H1 (cell line): ENCODE measurements around the gene DHX34. TPM values are rescaled to one million over a fixed set of nuclear protein-coding genes. Genes with fewer than 3 reads are reported as not detected.

Experiments
- CBX5 ChIP-seq: fragments of 300-800, 300-1000 bp; sonication (generic); IDR thresholded peaks from 2 replicates; pipeline ENCODE4 v1.7.1; 2016; ENCODE audit warnings: antibody characterized with exemption, low read length, low read depth
- CHD1 ChIP-seq: IDR thresholded peaks from 2 replicates; pipeline ENCODE4 v1.6.1; 2012; ENCODE audit warnings: low read depth, low read length, improper control_type of control experiment
- GABPA ChIP-seq: IDR thresholded peaks from 2 replicates; pipeline ENCODE4 v1.6.1; 2011; ENCODE audit warnings: mild to moderate bottlenecking, low read length, moderate library complexity, borderline replicate concordance; ENCODE audit not compliant: insufficient read depth
- GTF2F1 ChIP-seq: IDR thresholded peaks from 2 replicates; pipeline ENCODE4 v1.6.1; 2012; ENCODE audit warnings: low read depth, low read length, improper control_type of control experiment, borderline replicate concordance
- HDAC6 ChIP-seq: IDR thresholded peaks from one replicate; pipeline ENCODE4 v1.7.1; 2012; ENCODE audit warnings: low read depth, mild to moderate bottlenecking, inconsistent platforms, low read length, moderate library complexity
- SIRT6 ChIP-seq: IDR thresholded peaks from one replicate; pipeline ENCODE4 v1.7.1; 2012; ENCODE audit warnings: low read length, inconsistent platforms
- SIX5 ChIP-seq: IDR thresholded peaks from 2 replicates; pipeline ENCODE4 v1.6.1; 2011; ENCODE audit warnings: mild to moderate bottlenecking, low read depth, low read length
- SP1 ChIP-seq: IDR thresholded peaks from 2 replicates; pipeline ENCODE4 v1.6.1; 2011; ENCODE audit warnings: low read depth, low read length
- SP2 ChIP-seq: IDR thresholded peaks from 2 replicates; pipeline ENCODE4 v1.6.1; 2012; ENCODE audit warnings: mild to moderate bottlenecking, low read length, inconsistent platforms
- SUZ12 ChIP-seq: fragments of 200-600 bp; sonication (generic); IDR thresholded peaks from 2 replicates; pipeline ENCODE4 v1.6.1; 2012; ENCODE audit warnings: mild to moderate bottlenecking, inconsistent platforms, low read length, moderate library complexity, mixed read lengths
- TEAD4 ChIP-seq: IDR thresholded peaks from 2 replicates; pipeline ENCODE4 v1.6.1; 2012; ENCODE audit warnings: low read depth, low read length, inconsistent platforms, mixed read lengths
- ZNF274 ChIP-seq: IDR thresholded peaks from 2 replicates; pipeline ENCODE4 v1.7.0; 2012; ENCODE audit warnings: low read length, borderline replicate concordance; ENCODE audit errors: extremely low read depth
- polyA plus RNA-seq, 7 experiments: library from polyadenylated mRNA; depleted of rRNA in 3 of 7; stranded (reverse) in 5 of 7; unstranded in 2 of 7; fragments of >200 nt in 5 of 7; fragments of 200-250 nt in 2 of 7; gene quantifications; 1 replicate in 5 of 7; 2 replicates in 1 of 7; 4 replicates in 1 of 7; pipeline versions ENCODE4 v1.2.1 to v1.2.3, GENCODE V29; 2011 to 2013; ENCODE audit warnings: missing spikeins in 2 of 7, mixed read lengths in 2 of 7
- total RNA-seq: library from RNA; stranded (reverse); fragmentation: NEBNext Ultra II Directional; extraction: Animal tissue kit (Norgen Biotek cat#: 25700); gene quantifications from 2 replicates; pipeline ENCODE4 v1.2.1, GENCODE V29; 2021
- TF ChIP-seq, protein P1 (sequence below): IDR thresholded peaks from 2 replicates; pipeline ENCODE4 v1.6.1; 2011; ENCODE audit warnings: low read depth, mild to moderate bottlenecking, low read length; ENCODE audit not compliant: insufficient read depth
- TF ChIP-seq, protein P2 (sequence below): IDR thresholded peaks from 2 replicates; pipeline ENCODE4 v1.6.1; 2012; ENCODE audit warnings: low read length, inconsistent platforms
- TF ChIP-seq, protein P3 (sequence below): IDR thresholded peaks from 2 replicates; pipeline ENCODE4 v1.6.1; 2012; ENCODE audit warnings: inconsistent platforms

DHX34 gene
- total and polyA plus RNA-seq, 2 of the 8 experiments (the other 6 are each of a cell fraction or from before 2014, with no cell fraction given) = 17.5 to 24.3 TPM

DNA sequence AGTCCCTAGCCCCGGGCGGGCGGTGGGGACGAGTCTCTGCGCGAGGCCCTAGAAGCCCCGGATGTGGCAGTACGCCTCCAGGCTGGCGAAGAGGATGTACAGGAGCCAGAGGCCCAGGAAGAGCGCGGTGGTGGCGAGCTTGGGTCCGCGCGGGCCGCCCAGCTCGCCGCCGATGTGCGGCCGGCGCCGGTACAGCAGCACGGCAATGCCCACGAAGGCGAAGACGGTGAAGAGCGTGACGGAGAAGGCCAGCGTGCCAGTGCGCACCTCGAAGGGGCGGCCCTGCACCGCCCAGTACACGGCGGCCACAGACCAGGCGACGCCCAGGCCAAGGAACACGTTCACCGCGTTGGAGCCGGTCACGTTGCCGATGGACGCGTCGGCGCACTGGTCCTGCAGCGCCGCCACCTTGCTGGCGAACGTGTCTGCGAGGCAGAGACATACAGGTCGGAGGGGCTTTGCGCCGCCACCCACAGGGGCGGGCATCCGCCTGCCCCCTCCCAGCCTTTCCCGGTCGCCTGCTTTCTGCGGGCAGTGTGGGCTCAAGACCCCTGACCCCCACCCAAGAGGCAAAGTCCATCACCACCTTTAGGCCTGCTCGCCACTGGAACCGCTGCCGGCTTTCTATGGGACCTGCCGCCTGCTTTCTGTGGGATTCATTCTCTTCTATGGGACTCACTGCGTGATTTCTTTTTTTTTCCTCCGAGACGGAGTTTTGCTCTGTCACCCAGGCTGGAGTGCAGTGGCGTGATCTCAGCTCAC, 81.1 kb downstream of the DHX34 start (continued):
- TF ChIP-seq CHD1 (no peak), TEAD4 (no peak), CBX5 (no peak), SP2 (no peak), GABPA (peak; percentile 53; the same call in 1 of the 2 replicates), SIX5 (no peak), SUZ12 (peak; percentile 45; the same call in 1 of the 2 replicates), SP1 (no peak), GTF2F1 (no peak), SIRT6 (no peak), ZNF274 (no peak), HDAC6 (no peak)
- TF ChIP-seq, protein P1, sequence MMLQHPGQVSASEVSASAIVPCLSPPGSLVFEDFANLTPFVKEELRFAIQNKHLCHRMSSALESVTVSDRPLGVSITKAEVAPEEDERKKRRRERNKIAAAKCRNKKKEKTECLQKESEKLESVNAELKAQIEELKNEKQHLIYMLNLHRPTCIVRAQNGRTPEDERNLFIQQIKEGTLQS = no peak
- TF ChIP-seq, protein P2, sequence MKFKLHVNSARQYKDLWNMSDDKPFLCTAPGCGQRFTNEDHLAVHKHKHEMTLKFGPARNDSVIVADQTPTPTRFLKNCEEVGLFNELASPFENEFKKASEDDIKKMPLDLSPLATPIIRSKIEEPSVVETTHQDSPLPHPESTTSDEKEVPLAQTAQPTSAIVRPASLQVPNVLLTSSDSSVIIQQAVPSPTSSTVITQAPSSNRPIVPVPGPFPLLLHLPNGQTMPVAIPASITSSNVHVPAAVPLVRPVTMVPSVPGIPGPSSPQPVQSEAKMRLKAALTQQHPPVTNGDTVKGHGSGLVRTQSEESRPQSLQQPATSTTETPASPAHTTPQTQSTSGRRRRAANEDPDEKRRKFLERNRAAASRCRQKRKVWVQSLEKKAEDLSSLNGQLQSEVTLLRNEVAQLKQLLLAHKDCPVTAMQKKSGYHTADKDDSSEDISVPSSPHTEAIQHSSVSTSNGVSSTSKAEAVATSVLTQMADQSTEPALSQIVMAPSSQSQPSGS = no peak
- TF ChIP-seq, protein P3, sequence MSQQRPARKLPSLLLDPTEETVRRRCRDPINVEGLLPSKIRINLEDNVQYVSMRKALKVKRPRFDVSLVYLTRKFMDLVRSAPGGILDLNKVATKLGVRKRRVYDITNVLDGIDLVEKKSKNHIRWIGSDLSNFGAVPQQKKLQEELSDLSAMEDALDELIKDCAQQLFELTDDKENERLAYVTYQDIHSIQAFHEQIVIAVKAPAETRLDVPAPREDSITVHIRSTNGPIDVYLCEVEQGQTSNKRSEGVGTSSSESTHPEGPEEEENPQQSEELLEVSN = peak; percentile 89
